T follicular helper cell (primary cell): ENCODE results near the gene ICOS.
"Not testable (repeated sequence)": the region's sequence is repeated elsewhere in the genome, so short reads cannot be mapped to it uniquely, and the experiment has no call there.

Experiments used
- DNase-seq: peaks from one replicate; pipeline ENCODE4 v3.0.0-alpha.2; 2020; ENCODE audit warnings: low read depth

Gene ICOS

GRCh38 chr2:203975912-203976311, 39.3 kb downstream of the ICOS start:
- DNase-seq = no peak

GRCh38 chr2:203982276-203982675, 45.7 kb downstream of the ICOS start:
- DNase-seq = no peak

DNA sequence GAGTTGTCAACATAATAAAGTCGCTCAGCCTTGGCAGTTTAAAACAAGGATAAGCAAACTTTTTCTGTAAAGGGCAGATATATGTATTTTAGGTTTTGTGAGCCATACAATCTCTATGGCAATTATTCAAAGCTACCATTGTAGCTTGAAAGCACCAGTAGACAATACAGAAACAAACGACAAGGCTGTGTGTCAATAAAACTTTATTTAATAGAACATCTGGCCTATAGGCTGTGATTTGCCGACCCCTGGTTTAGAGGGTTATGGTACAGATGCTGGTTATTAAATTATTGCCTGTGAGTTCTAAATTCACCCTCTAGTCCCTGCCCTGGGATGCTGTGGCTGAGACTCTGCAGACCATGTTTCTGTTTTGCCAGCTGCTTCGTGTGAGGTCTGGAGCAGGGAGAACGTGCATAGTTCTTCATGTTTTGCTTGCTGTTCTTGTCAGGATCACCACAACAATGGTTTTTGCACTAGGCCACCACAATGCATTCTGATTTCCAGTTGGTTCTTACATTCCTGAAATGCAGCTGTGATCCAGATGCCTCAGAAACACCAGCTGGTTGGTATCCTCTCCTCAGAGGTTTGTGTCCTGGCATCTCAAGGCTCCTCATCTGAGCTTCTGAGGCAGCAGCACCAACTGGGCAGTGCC, 46.6 kb downstream of the ICOS start:
- no peak for DNase-seq

- not testable (repeated sequence) for DNase-seq
These were observed 49.4 kb downstream of the ICOS start for GRCh38 chr2:203985978-203986377.

- DNase-seq = no peak
These were observed 51.4 kb downstream of the ICOS start for GRCh38 chr2:203987959-203988358.

DNA sequence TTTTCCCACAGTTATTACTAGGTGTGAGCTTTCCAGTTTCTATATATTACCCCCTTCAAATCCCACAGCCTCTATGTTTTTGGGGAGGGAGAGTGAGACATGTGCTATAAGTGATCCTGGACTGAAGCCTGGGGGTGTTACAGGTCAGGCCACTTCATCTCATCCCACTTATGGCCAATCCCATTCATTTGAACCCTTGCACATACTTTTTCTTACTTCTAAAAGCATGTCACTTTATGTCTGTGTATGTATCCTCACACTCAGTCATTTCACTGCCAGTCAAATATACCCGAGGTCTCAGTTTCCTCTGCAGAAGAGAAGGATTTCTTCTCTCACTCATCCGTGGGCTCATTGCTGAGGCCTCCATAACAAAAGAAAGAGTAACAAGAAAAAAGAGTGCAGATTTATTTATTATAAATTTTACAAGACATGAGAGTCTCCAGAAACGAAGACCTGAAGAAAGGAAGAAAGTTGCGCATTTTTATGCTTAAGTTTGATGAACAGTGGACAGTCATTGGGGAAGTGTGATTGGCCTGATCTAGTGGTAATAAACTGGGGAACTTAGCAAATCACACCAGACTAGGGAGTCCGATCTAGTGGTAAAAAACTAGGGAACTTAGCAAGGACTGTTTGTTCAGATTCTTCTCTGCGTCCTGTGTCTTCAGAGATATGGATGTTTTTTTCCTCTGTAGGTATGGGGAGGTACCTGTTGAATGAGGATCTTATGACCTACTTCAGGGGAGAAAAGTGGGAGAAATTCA, 52.1 kb downstream of the ICOS start:
- no peak for DNase-seq

DNA sequence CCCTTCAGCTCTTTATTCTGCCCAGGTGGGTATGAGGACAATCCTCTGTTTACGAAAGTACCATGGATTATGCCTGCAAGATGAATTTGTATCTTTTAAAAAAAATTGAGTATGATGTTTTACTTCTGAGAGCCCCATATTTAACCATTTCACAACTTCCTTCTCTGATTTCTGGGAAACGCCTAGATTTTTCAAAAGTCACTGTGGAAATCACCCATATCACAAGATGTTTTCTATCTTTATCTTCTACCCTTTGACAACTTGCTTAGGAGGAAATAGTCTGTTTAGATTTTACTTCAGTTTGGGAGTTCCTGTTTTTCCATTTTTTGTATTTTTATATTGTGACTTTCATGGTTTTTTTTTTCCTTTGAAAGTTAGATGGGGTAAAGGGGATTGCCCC, 53.0 kb downstream of the ICOS start:
- DNase-seq = no peak

GRCh38 chr2:203992509-203992908, 55.9 kb downstream of the ICOS start:
- DNase-seq = no peak

- DNase-seq = no peak
These were observed 56.4 kb downstream of the ICOS start for GRCh38 chr2:203993011-203993410.

- no peak for DNase-seq
These were observed 57.0 kb downstream of the ICOS start for GRCh38 chr2:203993560-203993959.

- no peak for DNase-seq
These were observed 58.2 kb downstream of the ICOS start for GRCh38 chr2:203994735-203995134.

GRCh38 chr2:203996692-203997091, 60.1 kb downstream of the ICOS start:
- no peak for DNase-seq

GRCh38 chr2:203997481-203997880, 60.9 kb downstream of the ICOS start:
- DNase-seq = no peak

GRCh38 chr2:203997980-203998809, 61.6 kb downstream of the ICOS start:
- DNase-seq = no peak

- DNase-seq = no peak
These were observed 63.3 kb downstream of the ICOS start for GRCh38 chr2:203999835-204000234.

DNA sequence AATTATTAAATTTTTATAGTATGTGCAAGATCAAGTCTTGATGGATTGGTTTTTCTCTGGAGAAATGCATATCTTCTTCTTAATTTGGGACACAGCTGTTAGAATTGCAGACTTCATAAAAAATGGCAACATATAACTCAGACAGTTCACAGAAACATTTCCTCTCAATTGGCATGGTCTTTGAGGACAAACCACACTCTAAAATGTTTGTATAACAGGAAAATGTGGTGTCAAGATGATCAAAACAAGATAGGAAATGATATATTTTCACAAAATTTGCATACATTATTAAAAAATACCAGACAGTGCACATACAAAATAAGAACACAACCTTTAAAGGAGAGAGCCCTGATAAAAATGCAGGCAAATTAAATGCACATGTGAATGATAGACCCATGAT, 63.9 kb downstream of the ICOS start:
- DNase-seq = no peak

- DNase-seq = no peak
These were observed 66.9 kb downstream of the ICOS start for GRCh38 chr2:204003276-204003990.

DNA sequence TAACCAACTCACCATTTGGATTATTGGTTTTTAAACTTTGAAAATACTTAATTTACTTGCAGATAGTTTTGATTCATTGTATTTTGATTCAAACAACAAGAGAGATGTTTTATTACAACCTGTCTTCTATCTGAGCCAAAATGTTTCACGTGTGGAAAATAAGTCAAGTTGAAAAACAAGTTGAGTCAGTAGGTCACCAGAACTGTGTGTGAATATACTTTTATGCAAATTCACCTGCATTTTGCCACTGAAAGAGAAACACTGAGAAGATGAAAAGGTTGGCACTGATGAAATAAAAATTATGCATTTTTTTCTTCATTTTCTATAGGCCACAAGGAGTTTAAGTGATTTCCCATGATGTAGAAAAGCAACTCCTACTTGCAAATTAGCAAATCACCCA, 68.3 kb downstream of the ICOS start:
- no peak for DNase-seq

- DNase-seq = no peak
These were observed 69.6 kb downstream of the ICOS start for GRCh38 chr2:204005940-204006721.

GRCh38 chr2:204008352-204008751, 71.8 kb downstream of the ICOS start:
- DNase-seq = no peak
